Stimulated activated CD4-positive, alpha-beta T cell treated with anti-CD3 and anti-CD28 coated beads, Interleukin-1b, Interleukin-23, amount 100 ng/mL, for 48 hours (primary cell): ENCODE results near the gene UBTD1.

ENCODE experiments used
- DNase-seq: peaks from one replicate; pipeline ENCODE4 v3.0.0-alpha.2; 2020

The UBTD1 gene

DNA sequence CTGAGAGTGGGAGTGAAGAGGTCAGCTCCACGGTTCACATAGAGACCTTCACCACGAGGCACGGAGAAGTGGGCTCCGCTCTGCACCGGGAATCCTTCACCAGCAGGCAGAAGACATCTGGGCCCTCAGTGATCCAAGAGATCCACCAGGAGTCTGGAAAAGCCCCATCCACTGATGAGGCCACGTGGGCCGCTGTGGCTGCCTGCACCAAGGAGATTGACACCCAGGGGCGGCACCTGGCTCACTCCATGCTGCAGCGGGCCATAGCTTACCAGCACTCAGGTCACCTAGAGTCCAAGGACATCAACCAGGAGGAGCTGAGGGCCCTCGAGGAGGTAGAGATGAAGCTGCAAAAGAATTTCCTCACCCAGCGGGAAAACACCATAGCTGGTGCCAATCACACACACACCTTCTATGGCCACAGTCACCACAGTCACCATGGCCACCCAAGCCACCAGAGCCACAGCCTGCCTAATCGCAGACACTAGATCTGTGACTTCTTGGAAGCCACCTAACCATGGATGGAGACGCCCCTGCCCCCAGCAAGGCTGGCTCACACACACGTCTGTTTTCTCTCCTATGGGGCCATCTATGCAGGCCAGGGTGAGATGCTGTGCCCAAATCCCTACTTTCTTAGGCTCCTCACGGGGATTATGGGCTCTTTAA lies 91.5 kb downstream of the UBTD1 start:
- no peak for DNase-seq

DNA sequence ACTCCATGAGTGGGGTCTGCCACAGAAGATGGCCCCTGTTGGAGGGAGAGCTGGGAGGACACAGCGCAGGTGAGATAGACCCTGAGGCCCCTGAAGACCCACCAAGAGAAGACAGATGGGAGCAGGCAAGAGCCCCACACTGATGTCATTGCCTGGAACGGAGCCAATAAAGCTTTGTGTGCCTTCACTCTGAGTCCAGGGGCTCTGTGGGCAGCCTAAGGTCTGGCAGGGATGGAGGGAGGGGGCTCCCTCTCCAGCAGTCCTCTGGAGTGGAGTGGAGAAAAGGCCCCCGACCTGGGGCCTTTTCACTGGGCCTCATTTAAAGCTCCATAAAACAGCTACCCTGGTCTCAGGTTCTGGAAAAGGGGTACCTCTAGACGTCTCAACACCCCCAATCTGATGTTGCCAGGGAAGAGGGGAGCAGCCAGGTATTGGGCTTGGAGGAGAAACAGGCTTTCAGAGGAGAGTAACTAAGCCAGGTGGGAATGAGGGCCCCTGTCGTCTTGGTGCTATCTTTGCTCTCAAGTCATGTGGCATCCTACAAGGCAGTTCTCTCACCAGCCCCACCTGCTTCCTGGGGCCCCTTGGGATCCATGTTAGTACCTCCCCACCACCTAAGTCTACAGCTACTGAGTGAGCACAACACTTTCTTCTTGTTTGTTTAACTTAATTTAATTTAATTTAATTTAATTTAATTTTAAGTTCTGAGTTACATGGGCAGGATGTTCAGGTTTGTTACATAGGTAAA lies 92.2 kb downstream of the UBTD1 start:
- no peak for DNase-seq

DNA sequence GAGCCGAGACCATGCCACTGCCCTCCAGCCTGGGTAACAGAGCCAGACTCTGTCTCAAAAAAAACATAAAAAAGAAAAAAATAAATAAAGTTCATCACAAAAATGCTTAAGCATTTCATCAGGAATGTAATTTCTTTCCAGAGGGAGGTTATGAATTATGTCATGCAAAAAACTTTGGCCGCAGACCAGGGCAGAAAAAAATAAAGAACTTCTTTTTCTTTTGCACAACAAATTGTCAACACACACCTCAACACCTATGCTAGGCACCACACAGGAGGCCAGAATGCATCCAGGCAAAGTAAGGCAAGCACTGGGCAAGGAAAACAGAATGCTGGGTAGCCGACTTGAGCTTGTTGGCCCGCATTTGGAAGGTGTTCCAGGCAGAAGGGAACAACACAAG lies 94.7 kb downstream of the UBTD1 start:
- DNase-seq: no peak

DNA sequence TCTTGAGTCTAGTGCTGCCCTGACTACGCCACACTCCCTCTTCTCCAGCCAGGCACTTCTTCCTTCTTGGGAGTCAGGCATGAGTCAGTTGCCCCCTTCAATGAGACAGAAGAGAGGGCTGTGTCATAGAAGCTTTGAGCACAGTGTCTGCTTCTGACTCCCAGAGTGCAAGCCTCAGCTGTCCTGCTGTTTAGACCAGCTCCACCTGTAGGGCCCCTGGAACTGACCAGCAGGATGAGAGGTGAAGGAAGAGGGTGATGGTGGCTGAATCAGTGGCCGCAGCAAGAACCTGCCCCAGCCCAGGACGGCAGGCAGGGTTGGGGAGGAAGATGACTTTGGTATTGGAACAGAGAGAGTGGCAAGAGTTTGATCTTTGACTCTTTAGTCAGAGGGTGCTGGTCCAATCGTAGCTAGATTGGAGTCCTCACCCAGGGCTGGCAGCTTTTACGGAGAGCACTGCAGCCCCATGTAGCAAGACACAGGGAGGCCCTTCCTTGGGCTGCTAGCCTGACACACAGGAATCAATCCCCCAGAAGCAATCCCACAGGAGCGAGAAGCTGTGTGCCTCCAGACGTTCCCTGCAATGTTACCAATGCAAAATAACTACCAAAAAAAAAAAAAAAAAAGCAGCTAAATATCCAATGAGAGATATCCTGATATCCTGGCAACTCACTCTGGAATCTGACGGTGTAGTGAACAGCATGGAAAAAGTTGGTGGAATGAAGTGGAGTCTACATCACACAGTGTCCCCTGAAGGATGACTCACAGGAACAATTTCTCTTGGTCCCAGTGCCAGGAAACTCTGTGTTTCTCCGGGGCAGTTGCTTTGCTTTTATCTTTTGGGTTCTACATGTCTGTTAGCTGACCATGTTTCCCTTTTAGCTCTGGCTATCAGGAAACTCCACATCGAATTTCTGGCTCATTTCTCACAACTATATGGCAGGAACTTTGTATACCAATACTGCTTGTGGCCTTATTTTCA lies 97.7 kb downstream of the UBTD1 start:
- no peak for DNase-seq

DNA sequence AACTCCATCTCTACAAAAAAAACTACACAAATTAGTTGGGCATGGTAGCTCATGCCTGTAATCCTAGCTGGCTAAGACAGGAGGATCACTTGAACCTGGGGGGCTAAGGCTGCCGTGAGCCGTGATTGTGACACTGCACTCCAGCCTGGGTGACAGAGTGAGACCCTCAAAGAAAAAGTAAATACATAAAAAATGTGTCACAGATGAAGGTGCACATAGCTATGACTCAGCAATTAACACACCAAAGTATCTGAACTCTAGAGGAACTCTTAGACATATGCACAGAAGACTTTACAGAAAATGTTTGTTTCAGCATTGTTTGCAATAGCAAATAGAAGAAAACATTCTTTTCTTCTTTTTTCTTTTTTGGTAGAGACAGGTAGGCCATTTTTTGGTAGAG lies 99.1 kb downstream of the UBTD1 start:
- no peak for DNase-seq

DNA sequence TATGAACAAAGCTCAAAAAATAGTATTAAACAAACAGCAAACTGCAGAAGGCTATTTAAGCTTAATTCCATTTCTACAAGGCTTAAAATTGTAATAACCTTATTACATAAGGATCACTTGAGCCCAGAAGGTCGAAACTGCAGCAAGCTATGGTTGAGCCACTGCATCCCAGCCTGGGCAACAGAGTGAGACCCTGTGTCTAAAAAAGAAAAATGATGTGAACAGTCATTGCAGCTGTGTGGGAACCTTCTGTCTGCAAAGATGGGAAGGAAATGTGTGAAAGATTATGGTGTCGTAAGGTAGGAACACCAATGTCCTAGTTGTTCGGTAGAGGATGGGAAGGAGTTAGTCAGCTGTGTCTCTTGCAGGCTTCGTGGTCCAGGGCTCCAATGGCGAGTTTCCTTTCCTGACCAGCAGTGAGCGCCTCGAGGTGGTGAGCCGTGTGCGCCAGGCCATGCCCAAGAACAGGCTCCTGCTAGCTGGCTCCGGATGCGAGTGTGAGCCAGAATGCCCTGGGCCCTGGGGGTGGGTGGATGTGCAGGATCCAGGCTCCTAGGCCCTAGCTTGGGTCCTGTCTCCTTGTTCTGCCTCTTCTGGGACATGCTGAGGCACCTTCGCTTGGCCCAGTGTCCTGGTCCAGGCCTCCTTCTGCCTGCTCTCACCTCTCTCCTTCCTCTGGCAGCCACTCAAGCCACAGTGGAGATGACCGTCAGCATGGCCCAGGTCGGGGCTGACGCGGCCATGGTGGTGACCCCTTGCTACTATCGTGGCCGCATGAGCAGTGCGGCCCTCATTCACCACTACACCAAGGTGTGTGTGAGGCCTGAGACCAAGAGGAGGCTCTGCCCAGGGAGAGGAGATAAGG lies 99.9 kb downstream of the UBTD1 start:
- no peak for DNase-seq

DNA sequence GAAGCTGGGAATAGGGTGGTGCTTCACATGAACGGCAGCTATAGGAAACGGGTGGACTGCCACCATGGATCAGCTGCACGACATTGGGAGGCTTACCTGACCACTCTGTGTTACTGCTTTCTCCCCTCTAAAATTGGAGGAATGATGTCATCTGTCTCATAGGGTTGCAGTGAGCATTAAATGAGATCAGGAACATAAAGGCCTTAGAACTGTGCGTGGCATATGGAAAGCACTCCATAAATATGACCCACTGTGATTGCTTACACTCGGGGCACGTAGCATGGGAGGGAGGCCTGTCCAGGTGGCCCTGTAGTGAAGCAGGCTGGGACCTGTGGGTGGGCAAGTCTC lies 100.5 kb downstream of the UBTD1 start:
- DNase-seq: no peak

DNA sequence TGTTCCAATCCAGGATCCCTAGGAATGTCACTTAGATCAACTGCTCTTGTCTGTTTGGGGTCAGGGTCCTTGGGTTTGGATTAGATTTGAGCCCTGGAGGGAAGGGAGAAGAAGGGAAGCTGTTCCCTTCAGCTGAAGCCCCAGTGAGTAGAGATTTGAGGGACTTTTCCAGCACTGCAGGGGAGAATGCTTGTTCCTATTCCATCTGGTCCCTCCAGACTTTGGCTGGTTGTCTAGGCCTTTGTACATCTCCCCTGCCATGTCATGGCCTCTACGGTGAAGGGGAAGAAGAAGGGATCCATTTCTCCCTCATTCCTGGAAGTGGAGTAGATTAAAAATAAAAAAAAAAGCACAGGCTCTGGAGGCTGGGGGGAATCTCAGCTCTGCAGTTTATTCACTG lies 101.9 kb downstream of the UBTD1 start:
- no peak for DNase-seq

DNA sequence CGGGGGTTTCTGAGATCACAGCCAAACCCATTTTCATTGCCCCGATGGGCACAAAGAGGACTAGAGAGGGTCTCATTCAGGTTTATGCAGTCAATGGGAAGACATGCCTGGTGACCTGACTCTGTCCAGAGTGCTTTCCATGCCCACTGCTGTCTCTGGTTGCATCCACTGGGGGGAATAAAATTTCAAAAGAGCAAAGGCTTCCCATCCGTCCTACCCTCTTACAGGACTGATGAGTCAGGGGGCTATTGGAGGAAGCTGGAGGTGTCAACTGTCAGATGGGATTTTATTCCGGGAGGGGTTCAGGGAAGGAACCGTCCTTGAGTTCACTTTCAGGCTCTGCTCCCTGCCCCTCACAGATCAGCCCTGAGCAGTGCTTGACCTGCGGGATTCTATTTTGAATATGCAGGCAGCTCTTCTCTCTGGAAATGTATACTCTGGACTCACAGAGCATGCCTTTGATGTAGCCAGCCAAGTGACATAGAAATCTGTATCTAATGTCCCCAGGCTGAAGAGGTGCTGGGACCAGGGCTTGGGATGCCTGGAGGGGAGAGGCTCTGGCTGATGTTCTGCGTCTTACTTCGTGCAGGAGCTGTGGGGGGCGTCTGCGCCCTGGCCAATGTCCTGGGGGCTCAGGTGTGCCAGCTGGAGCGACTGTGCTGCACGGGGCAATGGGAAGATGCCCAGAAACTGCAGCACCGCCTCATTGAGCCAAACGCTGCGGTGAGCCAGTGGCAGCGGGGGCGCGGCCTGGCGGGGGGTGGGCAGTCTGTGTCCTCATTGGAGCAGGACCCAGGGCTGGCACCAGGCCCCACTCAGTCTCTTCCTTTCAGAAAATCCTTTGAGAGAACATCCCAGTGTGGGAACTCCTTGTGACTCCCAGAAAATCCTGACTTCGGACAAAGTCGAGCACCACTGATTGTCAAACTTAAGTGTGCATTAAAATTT lies 102.8 kb downstream of the UBTD1 start:
- DNase-seq: no peak

DNA sequence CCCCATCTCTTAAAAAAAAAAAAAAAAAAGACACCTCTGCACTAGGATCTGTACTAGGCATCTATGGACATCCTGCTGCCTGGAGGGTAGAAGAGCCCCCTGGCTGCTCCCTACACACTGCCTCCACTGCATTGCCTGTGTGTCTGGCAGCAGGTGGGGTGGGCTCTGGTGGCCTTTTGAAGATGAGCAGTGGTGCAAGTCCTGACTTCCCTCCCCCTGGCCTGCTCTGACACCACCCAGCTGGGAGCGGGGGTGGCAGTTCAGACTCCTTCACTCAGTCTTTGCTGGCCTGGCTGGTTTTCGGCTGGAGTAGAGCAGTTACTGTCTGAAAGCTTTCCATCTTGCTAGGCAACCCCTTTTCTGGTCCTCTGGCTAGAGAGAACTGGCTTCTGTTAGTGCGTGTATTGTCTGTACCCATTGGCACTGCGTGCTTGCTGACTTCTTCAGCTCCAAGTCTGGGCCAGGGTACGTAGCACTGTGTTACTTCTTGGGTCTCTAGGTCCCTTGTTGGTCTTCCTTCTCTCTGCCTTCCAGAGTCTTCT lies 108.4 kb downstream of the UBTD1 start:
- DNase-seq: no peak

DNA sequence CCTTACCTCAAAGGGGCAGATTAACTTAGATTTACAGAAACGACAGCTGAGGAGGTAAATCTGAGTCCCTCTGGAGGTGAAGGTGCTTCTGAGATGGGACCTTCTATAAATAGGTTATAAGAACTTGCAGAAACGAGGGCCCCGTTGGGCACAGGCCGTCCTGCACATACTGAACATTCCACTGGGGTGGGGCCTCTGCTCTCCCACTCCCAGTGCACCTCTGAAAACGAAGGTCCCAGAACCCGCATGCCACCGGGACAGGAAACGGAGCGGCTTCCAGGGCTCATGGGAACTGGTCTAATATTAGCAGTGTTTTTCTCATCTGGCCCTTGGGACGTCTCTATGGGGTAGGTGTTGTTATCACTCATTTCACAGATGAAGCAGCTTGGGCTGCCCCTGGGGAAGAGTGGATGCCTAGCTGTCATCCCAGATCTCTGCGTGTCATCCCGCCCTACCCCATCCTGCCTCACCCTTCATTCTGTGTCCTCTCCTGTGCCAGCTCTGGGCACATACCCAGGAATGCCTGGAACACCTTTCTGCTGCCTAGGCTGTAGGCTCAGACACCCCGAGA lies 110.4 kb downstream of the UBTD1 start:
- no peak for DNase-seq

DNA sequence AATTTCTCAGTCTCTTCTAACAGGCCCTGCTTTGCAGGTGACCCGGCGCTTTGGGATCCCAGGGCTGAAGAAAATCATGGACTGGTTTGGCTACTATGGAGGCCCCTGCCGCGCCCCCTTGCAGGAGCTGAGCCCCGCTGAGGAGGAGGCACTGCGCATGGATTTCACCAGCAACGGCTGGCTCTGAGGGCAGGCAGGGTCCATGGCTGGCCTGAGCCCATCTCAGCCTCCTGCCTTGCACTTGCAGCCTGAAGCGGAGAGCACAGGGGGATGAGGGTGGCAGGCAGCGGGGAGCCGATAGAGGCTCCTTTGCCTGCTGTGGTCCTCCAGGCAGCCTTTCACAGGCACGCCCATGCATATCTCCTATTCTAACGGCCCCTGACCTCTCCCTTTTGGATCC lies 112.7 kb downstream of the UBTD1 start:
- no peak for DNase-seq

DNA sequence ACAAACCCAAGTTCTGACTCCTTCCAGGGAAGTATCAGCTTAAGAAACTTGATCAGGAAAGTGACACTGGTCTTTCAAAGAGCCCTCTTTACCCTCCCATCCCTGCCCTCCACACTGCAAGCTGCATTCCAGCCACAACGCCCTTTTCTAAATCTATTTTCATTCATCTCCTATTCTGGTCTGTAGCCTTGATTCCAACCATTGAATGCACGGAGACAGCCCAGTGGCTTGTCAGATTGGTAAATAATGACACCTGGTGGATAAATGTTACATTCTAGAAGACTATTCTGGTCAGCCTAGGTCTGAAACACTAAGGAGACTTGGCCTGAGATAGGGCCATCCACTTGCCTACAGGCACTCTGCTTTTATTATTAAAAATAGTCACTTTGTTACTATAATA lies 113.7 kb downstream of the UBTD1 start:
- DNase-seq: no peak

DNA sequence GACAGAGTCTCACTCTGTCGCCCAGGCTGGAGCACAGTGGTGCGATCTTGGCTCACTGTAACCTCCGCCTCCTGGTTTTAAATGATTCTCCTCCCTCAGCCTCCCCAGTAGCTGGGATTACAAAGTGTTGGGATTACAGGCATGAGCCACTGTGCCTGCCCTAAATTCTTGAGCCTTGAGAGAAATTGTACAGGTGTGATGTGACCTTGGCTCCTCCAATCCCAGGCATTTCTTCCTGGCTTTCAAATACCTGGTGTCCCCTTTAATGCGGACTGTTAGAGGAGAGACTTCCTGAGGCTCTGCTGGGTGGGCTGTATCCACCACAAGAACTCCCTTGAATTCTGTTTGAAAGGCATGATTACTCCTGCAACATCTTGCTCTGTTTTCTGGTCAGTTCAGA lies 119.6 kb downstream of the UBTD1 start:
- DNase-seq: no peak

DNA sequence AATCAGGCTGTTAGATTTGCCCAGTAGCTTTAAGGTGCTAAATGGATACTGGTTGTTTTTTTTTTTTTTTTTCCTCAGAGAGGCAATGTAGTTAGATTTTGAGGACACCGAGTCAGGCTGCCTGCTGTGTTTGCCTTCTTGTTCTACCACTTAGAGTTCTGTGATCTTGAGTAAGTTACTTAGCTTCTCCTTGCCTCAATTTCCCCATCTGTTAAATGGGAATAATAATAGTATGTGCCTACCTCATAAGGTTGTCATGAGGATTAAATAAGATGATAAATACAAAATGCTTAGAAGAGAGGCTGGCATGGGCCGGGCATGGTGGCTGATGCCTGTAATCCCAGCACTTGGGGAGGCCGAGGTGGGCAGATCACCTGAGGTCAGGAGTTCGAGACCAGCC lies 120.0 kb downstream of the UBTD1 start:
- DNase-seq: no peak
